ENCODE data around the gene SPSB2.

Gene SPSB2

GRCh38 chr12:6849976-6850560 is 23.0 kb downstream of the SPSB2 start:
- no peak for DNase-seq

- DNase-seq = no peak
Observed at GRCh38 chr12:6849427-6849826, 23.7 kb downstream of the SPSB2 start.

- DNase-seq = no peak
Observed at GRCh38 chr12:6847676-6848075, 25.4 kb downstream of the SPSB2 start.

- no peak for DNase-seq
Observed at GRCh38 chr12:6846316-6846869, 26.7 kb downstream of the SPSB2 start.

- no peak for DNase-seq
Observed at GRCh38 chr12:6845395-6845794, 27.7 kb downstream of the SPSB2 start.

GRCh38 chr12:6843118-6843902 is 29.8 kb downstream of the SPSB2 start:
- DNase-seq = no peak

- no peak for DNase-seq
Observed at GRCh38 chr12:6842075-6842474, 31.0 kb downstream of the SPSB2 start.

- no peak for DNase-seq
Observed at GRCh38 chr12:6840761-6841515, 32.2 kb downstream of the SPSB2 start, which contains the start of gene GNB3. GNB3 (plus strand) TSS chr12:6840925; CDS start chr12:6841288, 363 bp downstream.

- DNase-seq = no peak
Observed at GRCh38 chr12:6840330-6840729, 32.8 kb downstream of the SPSB2 start.

- no peak for DNase-seq
Observed at GRCh38 chr12:6839482-6840201, 33.5 kb downstream of the SPSB2 start.

GRCh38 chr12:6838854-6839253 is 34.2 kb downstream of the SPSB2 start:
- no peak for DNase-seq

- DNase-seq = no peak
Observed at GRCh38 chr12:6837370-6838060, 35.6 kb downstream of the SPSB2 start.

GRCh38 chr12:6836851-6837250 is 36.3 kb downstream of the SPSB2 start:
- no peak for DNase-seq

- DNase-seq = no peak
Observed at GRCh38 chr12:6834873-6835272, 38.2 kb downstream of the SPSB2 start.

- no peak for DNase-seq
Observed at GRCh38 chr12:6834254-6834653, 38.8 kb downstream of the SPSB2 start.

- DNase-seq = no peak
Observed at GRCh38 chr12:6833189-6833890, 39.8 kb downstream of the SPSB2 start.

GRCh38 chr12:6832125-6832524 is 41.0 kb downstream of the SPSB2 start:
- DNase-seq = no peak

GRCh38 chr12:6831450-6831995 is 41.6 kb downstream of the SPSB2 start:
- DNase-seq = no peak

- no peak for DNase-seq
Observed at GRCh38 chr12:6830999-6831398, 42.1 kb downstream of the SPSB2 start.

GRCh38 chr12:6830286-6830890 is 42.7 kb downstream of the SPSB2 start:
- no peak for DNase-seq
